ENCODE results near the gene GRM5.

GRM5 gene

DNA sequence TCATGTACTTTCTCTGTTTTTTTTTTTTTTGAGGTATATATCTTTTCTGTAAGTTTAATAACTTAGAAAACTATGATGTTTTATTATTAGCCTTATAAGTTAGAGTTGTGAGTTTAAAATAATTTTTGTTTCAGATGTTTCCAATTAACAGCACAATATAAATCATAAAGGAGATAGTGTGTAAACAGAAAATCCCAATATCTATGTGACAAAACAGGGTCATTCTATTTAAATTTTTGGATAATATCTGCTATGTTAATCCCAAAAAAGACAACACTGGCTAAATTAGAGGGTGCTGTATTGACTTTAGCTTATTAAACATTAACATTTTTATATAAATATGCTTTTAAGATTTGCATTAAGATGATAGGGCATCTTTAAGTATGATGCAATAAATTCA is 410.1 kb downstream of the GRM5 start:
- Mint-ChIP-seq H3K4me3 (no peak overlapping the region), H3K27me3 (peaks cover 1% of the 10 kb centered on the region), H3K4me1 (ENCODE audit: low read depth) (peaks cover 11% of the 10 kb centered on the region), H3K27ac (no peak overlapping the region), H3K9me3 (ENCODE audit: low read depth) (no peaks in the 10 kb centered on the region), H3K36me3 (peaks cover 2% of the 10 kb centered on the region)

DNA sequence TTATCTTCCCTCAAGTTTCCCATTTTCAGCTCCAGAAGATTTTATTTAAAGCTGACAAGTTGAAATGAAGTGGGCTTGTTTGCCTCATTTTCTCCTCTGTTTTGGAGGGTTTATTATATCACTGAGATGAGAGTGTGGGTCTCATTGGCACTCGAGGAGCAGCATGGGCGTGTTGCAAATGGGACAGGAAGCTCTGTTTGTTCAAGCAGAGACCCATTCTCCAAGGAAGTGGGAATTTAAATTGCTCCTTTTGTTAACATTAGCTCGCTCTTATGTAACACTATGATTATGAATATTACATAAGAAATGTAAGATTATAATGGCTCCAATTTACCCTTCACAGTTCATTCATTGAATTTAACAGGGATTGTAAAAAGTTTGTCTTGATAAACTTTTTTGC is 410.6 kb downstream of the GRM5 start:
- Mint-ChIP-seq H3K36me3 (peaks cover 2% of the 10 kb centered on the region), H3K4me1 (ENCODE audit: low read depth) (peaks cover 11% of the 10 kb centered on the region), H3K27me3 (peaks cover 1% of the 10 kb centered on the region), H3K4me3 (no peak overlapping the region), H3K27ac (no peak overlapping the region), H3K9me3 (ENCODE audit: low read depth) (no peaks in the 10 kb centered on the region)

DNA sequence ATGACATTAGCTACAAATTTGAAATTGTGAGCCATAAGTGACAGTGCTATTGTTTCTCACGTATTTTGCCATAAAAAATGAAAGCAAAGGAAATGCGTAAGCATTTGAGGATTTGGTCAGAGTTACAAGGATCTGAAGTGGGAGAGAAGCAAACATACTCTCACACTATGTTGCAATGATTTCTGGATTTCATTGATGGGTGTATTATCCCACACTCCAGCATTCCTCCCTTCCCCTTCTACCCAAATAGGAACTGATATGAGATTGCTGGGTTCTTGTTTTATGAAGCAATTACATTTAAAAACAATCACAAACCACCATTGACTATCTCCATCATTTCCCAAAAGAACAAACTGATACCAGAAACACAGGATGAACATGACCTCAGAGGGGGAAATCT is 414.2 kb downstream of the GRM5 start:
- Mint-ChIP-seq H3K36me3 (peaks cover 2% of the 10 kb centered on the region), H3K27ac (no peak overlapping the region), H3K4me1 (ENCODE audit: low read depth) (no peaks in the 10 kb centered on the region), H3K27me3 (no peaks in the 10 kb centered on the region), H3K9me3 (ENCODE audit: low read depth) (no peaks in the 10 kb centered on the region), H3K4me3 (no peak overlapping the region)

DNA sequence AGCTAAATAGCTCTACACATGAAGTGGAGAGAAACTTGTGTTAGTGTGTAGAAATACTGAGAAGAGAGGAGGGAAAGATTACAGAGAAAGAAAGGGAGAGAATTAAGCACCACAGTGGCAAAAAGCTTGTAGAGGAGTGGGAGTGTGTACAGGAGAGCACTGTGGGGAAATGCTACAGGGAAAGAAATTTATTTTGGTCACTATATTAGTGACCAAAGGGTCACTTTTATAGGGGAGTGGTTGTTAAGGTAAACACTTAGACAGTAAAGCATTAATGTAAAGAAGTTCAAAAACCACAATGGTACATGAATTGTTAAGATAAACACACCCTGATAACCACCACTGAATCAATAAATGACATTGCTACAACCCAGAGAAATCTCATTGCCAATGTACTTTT is 421.1 kb downstream of the GRM5 start:
- Mint-ChIP-seq H3K27ac (no peak overlapping the region), H3K9me3 (ENCODE audit: low read depth) (peaks cover 3% of the 10 kb centered on the region), H3K36me3 (peaks cover 2% of the 10 kb centered on the region), H3K27me3 (no peaks in the 10 kb centered on the region), H3K4me3 (no peak overlapping the region), H3K4me1 (ENCODE audit: low read depth) (no peaks in the 10 kb centered on the region)

DNA sequence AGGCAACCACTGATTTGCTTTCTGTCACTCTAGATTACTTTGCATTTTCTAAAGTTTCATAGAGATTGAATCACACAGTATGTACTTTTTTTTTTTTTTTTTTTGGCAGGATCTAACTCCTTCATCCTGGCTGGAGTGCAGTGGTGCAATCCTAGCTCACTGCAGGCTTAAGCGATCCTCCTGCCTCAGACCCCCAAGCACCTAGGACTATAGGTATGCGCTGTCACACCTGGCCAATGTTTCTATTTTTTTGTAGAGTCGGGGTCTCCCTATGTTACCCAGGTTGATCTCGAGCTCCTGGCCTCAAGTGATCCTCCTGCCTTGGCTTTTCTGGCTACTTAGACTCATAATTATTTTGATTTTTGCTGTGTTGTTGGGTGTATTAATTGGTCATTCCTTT is 433.6 kb downstream of the GRM5 start:
- H3K27ac Mint-ChIP-seq, result no peak overlapping the region
- no peaks in the 10 kb centered on the region for H3K27me3 Mint-ChIP-seq
- H3K36me3 Mint-ChIP-seq, result no peaks in the 10 kb centered on the region
- H3K4me1 Mint-ChIP-seq (ENCODE audit: low read depth), result no peaks in the 10 kb centered on the region
- no peaks in the 10 kb centered on the region for H3K9me3 Mint-ChIP-seq (ENCODE audit: low read depth)
- H3K4me3 Mint-ChIP-seq, result no peak overlapping the region

DNA sequence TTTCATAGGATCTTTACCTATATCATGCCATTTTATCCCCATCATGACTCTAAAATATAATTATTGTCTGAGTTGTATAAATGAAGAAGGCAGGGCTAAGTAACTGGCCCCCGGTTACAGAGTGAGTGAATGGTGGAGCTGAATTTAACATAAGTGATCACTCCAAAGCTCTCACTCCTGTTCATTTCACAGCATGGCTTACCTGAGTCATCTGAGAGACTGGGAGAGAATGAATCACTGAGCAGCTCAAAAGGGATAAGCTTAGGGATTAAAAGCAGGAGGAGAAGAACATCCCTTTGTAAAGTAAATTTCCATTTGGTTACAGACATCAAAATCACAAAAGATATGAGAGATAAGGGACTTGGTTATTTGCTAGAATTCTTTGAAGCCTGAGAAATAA is 434.3 kb downstream of the GRM5 start:
- Mint-ChIP-seq H3K4me1 (ENCODE audit: low read depth) (no peaks in the 10 kb centered on the region), H3K4me3 (no peak overlapping the region), H3K27ac (no peak overlapping the region), H3K36me3 (no peaks in the 10 kb centered on the region), H3K27me3 (no peaks in the 10 kb centered on the region), H3K9me3 (ENCODE audit: low read depth) (no peaks in the 10 kb centered on the region)

DNA sequence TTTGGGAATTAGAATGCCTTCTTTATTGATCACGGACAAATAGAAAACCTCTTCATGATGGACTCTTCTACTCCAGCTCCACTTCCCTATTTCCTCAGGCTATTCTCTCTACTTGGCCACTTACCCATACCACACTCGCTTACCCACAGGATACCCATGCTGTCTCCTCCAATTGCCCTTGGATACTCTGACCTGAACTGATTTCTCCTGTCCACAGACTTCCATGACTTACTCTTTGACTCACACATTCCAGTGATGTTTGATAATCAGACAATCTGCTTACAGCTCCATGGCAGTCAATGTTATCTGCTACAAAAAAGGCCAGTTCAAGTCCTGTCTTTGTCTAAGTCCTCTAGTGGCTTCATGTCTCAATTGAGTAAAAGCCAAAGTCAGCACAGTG is 436.3 kb downstream of the GRM5 start:
- Mint-ChIP-seq H3K36me3 (no peaks in the 10 kb centered on the region), H3K4me1 (ENCODE audit: low read depth) (no peaks in the 10 kb centered on the region), H3K9me3 (ENCODE audit: low read depth) (no peaks in the 10 kb centered on the region), H3K27ac (no peak overlapping the region), H3K27me3 (no peaks in the 10 kb centered on the region), H3K4me3 (no peak overlapping the region)

DNA sequence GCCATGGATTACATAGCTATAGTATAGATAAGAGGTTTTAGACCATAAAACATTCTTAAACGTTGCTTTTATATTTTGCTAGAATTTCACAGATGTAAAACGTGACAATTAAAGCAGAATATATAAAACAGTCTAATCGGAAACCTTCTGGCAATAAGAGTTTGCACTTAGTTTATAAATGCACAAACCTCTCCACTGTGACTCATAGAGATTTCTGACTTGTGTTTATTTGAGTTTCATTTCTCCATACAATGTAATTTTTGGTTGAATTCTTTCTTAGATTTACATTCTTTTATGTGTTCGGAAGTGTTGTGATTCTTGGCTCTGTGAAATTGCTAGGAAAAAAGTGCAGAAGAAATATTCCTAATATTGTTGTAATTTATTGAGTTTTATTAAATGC is 439.6 kb downstream of the GRM5 start:
- Mint-ChIP-seq H3K9me3 (ENCODE audit: low read depth) (no peaks in the 10 kb centered on the region), H3K36me3 (no peaks in the 10 kb centered on the region), H3K4me1 (ENCODE audit: low read depth) (no peaks in the 10 kb centered on the region), H3K27ac (no peak overlapping the region), H3K27me3 (no peaks in the 10 kb centered on the region), H3K4me3 (no peak overlapping the region)

DNA sequence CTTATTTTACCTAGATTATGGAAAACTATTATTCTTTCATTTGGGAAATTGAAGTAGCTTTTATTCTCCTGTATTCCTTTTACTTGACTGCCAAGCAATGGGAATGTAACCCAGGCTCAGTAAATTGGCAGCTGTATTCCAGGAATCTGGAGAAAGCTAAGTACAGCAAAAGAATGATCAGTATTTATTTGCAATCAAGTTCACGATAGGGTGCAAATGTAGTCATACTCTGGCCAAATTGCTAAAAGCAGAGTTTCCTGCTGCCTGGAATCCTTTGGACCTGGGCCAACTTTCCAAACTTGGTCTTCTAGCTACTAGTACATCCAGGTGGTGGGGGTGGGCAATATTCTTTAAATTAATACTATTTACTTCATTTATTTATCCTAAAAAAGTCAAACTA is 442.3 kb downstream of the GRM5 start:
- H3K36me3 Mint-ChIP-seq, result no peaks in the 10 kb centered on the region
- H3K4me1 Mint-ChIP-seq (ENCODE audit: low read depth), result no peaks in the 10 kb centered on the region
- H3K9me3 Mint-ChIP-seq (ENCODE audit: low read depth), result no peaks in the 10 kb centered on the region
- no peak overlapping the region for H3K4me3 Mint-ChIP-seq
- no peaks in the 10 kb centered on the region for H3K27me3 Mint-ChIP-seq
- H3K27ac Mint-ChIP-seq, result no peak overlapping the region

DNA sequence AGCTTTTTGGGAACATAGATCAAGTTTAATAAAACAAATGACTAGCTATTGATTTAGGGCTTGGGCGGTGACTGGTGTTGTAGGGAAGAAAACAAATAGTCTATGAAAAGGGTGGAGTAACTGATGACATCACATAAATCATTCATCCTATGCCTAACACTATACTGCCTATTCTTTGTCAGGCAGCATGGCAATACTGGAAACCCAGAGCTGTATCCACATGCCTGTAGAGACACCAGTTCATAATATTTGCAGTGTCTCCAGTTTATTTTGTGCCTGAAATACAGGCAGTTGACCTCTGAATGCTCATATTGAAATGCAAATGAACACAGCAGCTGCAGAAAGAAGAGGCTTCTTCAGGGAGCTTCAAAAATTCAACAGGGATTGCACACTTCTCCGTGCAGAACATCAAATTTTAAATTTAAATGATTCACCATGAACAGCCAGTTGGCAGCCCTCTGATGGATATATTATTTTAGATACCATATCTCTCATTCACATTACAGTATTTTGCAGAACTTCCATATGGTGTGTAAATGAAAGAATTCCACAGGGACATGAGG is 445.1 kb downstream of the GRM5 start:
- no peak overlapping the region for H3K4me3 Mint-ChIP-seq
- no peaks in the 10 kb centered on the region for H3K27me3 Mint-ChIP-seq
- no peaks in the 10 kb centered on the region for H3K4me1 Mint-ChIP-seq (ENCODE audit: low read depth)
- no peaks in the 10 kb centered on the region for H3K9me3 Mint-ChIP-seq (ENCODE audit: low read depth)
- no peak overlapping the region for H3K27ac Mint-ChIP-seq
- H3K36me3 Mint-ChIP-seq, result no peaks in the 10 kb centered on the region

DNA sequence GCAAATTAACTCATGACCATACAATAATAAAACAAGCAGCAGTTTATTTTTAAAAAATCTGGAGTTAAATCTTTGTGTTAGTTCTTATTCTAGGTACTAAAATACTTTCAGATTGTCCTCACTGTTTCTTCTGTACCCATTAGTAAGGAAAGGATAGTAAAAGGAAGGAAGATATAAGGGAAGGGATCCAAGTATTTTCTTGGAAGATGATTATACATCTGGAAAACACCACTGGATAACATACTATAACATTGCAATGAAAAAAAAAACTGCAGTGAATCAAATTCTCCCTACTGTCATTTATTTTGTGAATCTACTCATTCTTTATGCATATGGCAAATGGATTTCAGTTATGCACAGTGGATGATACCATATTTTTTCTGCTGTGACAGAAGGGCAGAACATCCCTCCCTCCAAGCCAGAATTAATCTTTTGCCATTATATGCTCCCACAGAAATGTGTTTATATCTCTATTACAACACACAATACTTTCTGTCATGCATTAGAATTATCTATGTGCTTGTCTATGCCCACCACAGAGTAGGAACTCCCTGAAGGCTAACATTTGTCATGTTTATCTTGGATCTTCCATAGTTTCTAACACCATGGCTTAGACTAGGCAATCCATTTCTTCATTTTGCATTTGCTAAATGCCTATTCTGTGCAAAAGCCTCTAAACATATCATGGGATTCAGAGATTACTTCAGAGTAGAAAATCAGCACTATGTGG is 446.0 kb downstream of the GRM5 start:
- Mint-ChIP-seq H3K36me3 (no peaks in the 10 kb centered on the region), H3K27ac (no peak overlapping the region), H3K4me3 (no peak overlapping the region), H3K9me3 (ENCODE audit: low read depth) (no peaks in the 10 kb centered on the region), H3K4me1 (ENCODE audit: low read depth) (no peaks in the 10 kb centered on the region), H3K27me3 (no peaks in the 10 kb centered on the region)

DNA sequence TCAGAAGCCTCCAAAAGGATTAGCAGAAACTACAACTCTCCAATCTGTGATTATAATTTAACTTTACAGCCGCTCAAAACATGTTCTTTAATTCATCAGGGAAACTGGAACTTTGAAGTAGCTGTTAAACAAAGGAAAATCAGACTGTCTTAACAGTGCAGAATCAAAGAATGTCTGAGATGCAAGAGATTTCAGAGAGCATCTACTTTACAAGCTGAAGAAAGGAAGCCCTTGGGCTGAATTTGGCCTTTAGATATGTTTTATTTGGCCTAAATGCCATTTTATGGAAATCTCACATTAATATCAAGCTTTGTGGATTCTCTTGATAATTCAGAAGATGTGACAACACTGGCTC is 446.7 kb downstream of the GRM5 start:
- no peaks in the 10 kb centered on the region for H3K27me3 Mint-ChIP-seq
- H3K9me3 Mint-ChIP-seq (ENCODE audit: low read depth), result no peaks in the 10 kb centered on the region
- H3K4me3 Mint-ChIP-seq, result no peak overlapping the region
- no peaks in the 10 kb centered on the region for H3K36me3 Mint-ChIP-seq
- H3K4me1 Mint-ChIP-seq (ENCODE audit: low read depth), result no peaks in the 10 kb centered on the region
- H3K27ac Mint-ChIP-seq, result no peak overlapping the region

DNA sequence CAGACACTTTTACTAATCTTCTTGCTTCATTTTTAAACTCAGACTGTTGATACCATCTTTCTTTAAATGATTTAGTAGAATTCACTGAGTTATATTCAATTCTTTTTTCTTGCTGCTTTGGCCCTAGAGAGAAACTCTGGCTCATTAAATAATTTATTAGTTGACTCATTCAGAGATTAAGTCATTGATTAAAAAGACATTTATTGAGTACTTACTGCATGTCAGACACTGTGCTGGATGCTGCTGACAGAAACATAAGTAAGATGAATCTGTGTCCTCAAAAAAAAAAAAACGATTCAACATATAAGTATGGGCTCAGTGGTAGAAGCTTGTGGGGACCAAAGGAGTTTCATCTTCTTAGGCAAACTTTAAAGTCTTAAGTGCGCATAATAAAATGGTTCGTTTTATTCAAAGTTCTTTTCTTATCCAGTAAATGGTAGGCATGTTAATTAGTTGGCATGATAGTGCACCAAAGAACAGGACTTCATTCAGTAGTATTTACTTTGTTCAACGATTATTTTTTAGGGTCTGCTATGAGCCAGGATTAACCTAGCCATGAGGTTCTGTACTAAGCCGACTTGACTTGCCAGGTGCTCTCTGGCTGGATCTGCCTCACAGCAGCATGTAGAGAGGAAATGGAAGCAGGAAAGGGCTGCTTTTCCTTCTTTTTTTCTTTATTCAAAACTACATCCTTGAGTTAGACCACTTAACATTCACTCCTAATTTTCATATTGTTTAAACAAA is 447.3 kb downstream of the GRM5 start:
- H3K27me3 Mint-ChIP-seq, result no peaks in the 10 kb centered on the region
- no peaks in the 10 kb centered on the region for H3K9me3 Mint-ChIP-seq (ENCODE audit: low read depth)
- H3K36me3 Mint-ChIP-seq, result no peaks in the 10 kb centered on the region
- H3K4me1 Mint-ChIP-seq (ENCODE audit: low read depth), result no peaks in the 10 kb centered on the region
- H3K27ac Mint-ChIP-seq, result no peak overlapping the region
- H3K4me3 Mint-ChIP-seq, result no peak overlapping the region

DNA sequence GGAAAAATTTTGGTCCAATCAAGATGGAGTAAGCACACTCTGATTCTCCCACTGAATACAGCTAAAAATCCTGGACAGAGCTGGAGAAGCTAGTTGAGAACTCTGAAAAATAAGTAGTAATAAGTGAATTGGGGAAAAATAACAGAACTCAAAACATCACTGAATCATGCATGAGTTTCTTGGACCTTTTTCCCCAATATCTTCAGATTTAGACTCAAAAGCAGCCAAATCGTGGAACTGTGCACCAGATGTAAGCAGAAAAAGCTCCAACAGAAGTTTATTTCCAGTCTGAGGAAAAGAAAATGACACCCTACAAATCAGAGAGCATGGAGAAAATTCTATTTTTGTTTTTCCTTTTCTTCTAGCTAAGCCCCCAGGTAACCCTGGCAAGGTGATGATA is 448.6 kb downstream of the GRM5 start:
- Mint-ChIP-seq H3K4me3 (no peak overlapping the region), H3K27me3 (no peaks in the 10 kb centered on the region), H3K36me3 (peaks cover 5% of the 10 kb centered on the region), H3K9me3 (ENCODE audit: low read depth) (no peaks in the 10 kb centered on the region), H3K27ac (no peak overlapping the region), H3K4me1 (ENCODE audit: low read depth) (no peaks in the 10 kb centered on the region)

DNA sequence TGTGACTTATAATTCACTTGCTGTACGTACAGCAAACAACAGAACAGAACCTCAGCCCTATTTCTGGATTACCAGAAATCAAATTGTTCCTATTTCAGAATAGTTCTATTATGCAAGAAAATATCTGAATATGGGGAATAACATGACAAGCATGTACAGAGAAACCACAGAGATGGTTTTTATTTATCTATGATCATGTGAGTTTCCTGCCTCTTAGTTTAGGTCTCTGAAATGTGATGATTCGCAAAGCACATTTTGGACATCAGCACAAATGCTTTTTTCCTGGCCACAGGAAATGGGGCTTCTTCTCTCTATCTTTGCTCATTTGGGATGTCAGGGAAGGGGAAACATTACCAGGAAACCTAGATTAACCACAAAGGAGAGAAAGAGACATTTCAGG is 461.5 kb downstream of the GRM5 start:
- Mint-ChIP-seq H3K27ac (no peak overlapping the region), H3K4me1 (ENCODE audit: low read depth) (no peaks in the 10 kb centered on the region), H3K9me3 (ENCODE audit: low read depth) (peaks cover 12% of the 10 kb centered on the region), H3K4me3 (no peak overlapping the region), H3K36me3 (no peaks in the 10 kb centered on the region), H3K27me3 (no peaks in the 10 kb centered on the region)
